HG02870 (cell line): ENCODE data around the gene SLC28A3.

Experiments used
- ATAC-seq: cut with Tn5 transposase; IDR thresholded peaks from one replicate; pipeline ENCODE4 v1.9.1; 2021; ENCODE audit warnings: mild to moderate bottlenecking, moderate library complexity; ENCODE audit not compliant: unreplicated experiment

The SLC28A3 gene

GRCh38 chr9:84343111-84343521 is 2.6 kb upstream of the SLC28A3 start:
- no peak for ATAC-seq

- ATAC-seq: no peak
Observed at GRCh38 chr9:84339962-84340361, 596 bp downstream of the SLC28A3 start.

GRCh38 chr9:84339503-84339902 is 1.1 kb downstream of the SLC28A3 start:
- no peak for ATAC-seq

GRCh38 chr9:84338792-84339191 is 1.8 kb downstream of the SLC28A3 start:
- ATAC-seq: no peak

GRCh38 chr9:84337252-84337651 is 3.3 kb downstream of the SLC28A3 start:
- no peak for ATAC-seq

GRCh38 chr9:84331119-84331809 is 9.3 kb downstream of the SLC28A3 start:
- ATAC-seq: no peak

- ATAC-seq: no peak
Observed at GRCh38 chr9:84330246-84330645, 10.3 kb downstream of the SLC28A3 start.

- no peak for ATAC-seq
Observed at GRCh38 chr9:84327184-84327583, 13.4 kb downstream of the SLC28A3 start.

GRCh38 chr9:84325347-84325973 is 15.1 kb downstream of the SLC28A3 start:
- no peak for ATAC-seq

- no peak for ATAC-seq
Observed at GRCh38 chr9:84324811-84325210, 15.7 kb downstream of the SLC28A3 start.

- no peak for ATAC-seq
Observed at GRCh38 chr9:84323858-84324257, 16.7 kb downstream of the SLC28A3 start.

GRCh38 chr9:84322828-84323227 is 17.7 kb downstream of the SLC28A3 start:
- ATAC-seq: no peak

GRCh38 chr9:84320231-84320630 is 20.3 kb downstream of the SLC28A3 start:
- ATAC-seq: no peak

- no peak for ATAC-seq
Observed at GRCh38 chr9:84319632-84320031, 20.9 kb downstream of the SLC28A3 start.

- ATAC-seq: no peak
Observed at GRCh38 chr9:84318981-84319380, 21.6 kb downstream of the SLC28A3 start.

- no peak for ATAC-seq
Observed at GRCh38 chr9:84317563-84317962, 23.0 kb downstream of the SLC28A3 start.

- peak; percentile 58 for ATAC-seq
Observed at GRCh38 chr9:84315278-84315877, 25.2 kb downstream of the SLC28A3 start.

GRCh38 chr9:84314306-84314705 is 26.3 kb downstream of the SLC28A3 start:
- ATAC-seq: no peak

- no peak for ATAC-seq
Observed at GRCh38 chr9:84310883-84311282, 29.7 kb downstream of the SLC28A3 start.

- no peak for ATAC-seq
Observed at GRCh38 chr9:84305497-84306131, 34.9 kb downstream of the SLC28A3 start.

- ATAC-seq: no peak
Observed at GRCh38 chr9:84304166-84304565, 36.4 kb downstream of the SLC28A3 start.

- no peak for ATAC-seq
Observed at GRCh38 chr9:84303061-84303460, 37.5 kb downstream of the SLC28A3 start.
